UCSD-AML1 (cell line): ENCODE data around the gene FGF4.

Experiments
- DNase-seq: peaks from one replicate; lab custom pipeline; 2025; ENCODE audit not compliant: unreplicated experiment; lab: John Stamatoyannopoulos, UW

FGF4 gene, protein sequence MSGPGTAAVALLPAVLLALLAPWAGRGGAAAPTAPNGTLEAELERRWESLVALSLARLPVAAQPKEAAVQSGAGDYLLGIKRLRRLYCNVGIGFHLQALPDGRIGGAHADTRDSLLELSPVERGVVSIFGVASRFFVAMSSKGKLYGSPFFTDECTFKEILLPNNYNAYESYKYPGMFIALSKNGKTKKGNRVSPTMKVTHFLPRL

DNA sequence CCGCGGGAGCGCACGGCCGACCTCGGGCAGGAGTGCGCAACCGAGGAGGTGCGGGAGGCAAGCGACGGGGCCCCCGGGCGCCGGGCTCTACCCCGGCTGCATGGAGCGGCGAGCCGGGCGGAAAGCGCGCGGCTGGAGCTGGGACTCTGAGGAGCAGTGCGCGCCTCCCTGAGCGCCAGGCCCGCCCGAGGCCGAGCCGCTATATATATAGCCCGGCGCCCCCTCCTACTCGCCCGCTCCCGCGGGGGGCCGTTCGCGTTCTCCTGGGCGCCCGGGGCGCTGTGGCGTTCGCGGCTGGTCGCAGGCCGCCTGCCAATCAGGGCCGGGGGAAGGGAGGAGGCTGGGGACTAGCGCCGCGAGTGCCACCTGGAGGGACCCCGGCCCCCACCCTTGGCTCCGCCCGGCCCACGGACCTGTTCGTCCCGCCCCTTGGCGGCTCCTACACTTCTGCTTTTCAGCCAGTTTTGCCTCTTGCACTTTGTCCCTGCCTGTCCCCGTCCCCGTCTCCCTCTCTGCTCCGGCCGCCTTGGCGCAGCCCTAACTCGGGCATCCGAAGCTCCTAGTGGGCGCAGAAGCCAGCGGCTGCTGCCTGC is at the start of gene FGF4:
TSS of gene FGF4 (minus strand) at position 179 of the 593 bp plus-strand sequence. CDS start 257 bp downstream, outside the sequence.
- DNase-seq: no peak

DNA sequence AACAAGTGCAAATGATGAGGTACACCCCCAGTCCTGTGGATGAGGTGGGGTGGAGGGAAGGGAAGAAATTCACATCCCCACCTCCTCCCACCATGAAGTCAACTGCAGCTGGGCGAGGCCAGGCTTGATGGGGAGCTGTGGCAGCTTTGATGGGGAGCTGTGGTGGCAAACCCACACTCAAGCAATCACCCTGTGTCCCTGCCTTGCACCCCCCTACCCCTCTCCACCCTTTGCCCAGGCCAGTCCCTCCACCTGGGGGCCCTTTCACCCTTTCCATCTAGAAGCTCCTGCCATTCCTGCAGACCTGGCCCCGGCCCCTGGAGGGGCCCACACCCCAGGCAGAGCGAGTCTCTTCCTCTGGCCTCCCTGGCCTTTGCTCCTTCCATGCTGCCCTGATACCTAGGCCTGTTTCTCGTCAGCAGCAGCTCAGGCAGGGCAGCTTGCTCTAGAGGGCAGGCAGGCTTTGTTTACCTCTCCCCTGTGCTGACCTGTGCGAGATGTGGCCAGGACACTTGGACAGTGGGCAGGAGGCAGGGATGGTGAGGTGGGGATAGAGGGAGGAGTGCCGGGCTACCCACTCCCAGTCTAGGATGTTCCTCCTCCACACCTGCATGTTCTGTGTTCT is 48.6 kb upstream of the FGF4 start:
- DNase-seq: no peak

DNA sequence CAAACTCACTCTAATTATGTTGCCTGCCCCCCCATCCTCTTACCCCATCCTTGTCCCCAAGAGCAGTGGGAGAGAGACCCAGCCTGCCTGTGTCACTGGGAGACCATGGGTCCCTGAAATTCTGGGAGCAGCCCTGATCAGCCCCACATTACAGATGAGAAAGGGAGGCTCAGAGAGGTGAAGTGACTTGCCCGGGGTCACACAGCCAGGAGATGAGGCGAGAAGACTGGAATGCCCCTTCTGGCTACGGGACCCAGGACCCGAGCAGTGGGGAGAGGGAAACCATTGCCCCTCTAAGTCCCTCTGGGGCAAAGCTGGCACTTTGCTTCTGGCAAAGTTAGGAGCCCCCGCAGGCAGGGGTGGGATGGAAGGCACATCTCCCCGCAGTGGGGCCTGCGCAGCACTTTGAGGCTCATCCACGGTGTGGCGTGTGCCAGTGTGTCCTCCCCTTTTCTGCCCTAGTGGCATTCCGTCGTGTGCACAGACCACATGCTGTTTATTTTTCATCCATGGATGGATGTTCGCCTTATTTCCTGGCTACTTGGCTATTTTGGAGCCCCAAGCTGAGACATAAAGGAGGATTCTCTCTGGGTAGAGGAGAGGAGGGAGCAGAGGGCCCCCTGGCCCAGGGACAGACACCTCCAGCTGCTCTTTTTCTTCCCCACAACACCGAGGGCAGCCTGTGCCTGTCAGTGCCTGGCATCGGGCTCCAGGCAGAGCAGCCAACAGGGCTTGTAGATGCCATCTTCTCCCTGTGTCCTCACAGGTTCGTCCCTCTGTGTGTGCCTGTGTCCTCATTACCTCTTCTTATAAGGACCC is 47.7 kb upstream of the FGF4 start:
- no peak for DNase-seq

DNA sequence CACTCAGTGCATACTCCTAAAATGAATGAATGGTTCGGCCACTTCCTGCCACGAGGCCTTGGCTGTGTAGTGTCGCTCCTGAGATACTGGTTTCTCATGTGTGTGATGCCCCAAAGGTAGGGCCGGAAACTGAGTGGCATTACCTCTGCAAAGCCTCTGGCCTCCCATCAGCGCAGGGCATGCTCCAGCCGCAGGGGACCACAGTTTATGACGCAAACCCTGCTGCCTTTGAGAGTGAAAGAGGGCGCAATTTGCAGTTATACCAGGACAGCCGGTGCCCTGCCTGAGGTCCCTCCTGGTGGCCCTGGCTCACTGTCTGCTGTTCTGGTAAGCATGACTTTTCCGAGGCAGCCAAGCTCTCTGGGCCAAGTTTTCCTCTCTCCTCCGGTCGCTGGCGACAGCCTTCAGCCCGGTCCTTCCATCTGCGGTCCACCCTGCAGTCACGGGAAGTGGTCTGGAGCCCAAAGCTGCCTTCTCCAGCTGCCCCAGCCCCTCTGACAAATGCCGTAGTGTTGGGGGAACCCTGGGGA is 46.4 kb upstream of the FGF4 start:
- DNase-seq: no peak

DNA sequence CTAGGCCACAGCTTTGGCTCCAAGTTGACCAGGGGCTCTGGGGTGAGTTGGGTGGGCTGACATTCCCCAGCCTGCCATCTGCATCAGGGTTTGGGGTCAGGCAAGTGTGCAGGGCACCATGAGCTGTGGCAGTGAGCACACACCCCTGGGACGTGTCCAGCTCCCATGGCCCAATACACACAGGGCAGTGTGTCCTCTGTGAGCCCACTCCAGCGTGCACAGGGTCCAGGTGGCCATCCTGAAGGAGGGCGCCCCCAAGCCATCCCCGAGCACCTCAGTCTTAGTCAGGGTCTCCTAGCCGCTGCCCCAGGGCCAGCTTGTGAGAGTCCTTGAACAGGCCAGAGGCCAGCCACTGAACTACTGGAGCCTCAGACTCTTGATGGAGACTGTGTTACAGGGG is 45.3 kb upstream of the FGF4 start:
- DNase-seq: no peak

DNA sequence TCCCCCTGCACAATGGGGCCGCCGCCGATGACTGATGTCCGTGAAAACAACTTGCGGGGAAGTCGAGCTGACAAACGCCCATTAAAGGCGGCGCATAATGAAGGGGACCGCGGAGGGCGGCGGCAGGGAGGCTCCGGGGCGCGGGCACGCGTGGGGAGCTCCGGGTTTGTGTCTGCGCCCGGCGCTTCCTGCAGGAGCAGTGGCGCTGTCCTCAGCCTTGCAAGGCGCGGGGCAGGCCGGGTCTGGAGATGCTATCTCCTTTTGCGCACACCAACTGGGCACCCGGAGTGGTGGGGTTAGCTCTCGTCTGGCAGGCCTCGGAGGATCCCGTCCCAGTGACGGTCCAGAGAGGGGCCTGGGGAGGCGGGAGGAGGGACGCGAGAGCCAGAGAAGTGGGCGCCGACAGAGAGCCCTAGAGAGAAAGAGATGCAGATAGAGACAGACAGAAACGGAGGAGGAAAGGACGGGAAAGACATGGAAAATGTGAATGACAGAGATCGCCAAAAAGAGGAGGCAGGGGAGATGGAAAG is 44.5 kb upstream of the FGF4 start:
- DNase-seq: no peak

DNA sequence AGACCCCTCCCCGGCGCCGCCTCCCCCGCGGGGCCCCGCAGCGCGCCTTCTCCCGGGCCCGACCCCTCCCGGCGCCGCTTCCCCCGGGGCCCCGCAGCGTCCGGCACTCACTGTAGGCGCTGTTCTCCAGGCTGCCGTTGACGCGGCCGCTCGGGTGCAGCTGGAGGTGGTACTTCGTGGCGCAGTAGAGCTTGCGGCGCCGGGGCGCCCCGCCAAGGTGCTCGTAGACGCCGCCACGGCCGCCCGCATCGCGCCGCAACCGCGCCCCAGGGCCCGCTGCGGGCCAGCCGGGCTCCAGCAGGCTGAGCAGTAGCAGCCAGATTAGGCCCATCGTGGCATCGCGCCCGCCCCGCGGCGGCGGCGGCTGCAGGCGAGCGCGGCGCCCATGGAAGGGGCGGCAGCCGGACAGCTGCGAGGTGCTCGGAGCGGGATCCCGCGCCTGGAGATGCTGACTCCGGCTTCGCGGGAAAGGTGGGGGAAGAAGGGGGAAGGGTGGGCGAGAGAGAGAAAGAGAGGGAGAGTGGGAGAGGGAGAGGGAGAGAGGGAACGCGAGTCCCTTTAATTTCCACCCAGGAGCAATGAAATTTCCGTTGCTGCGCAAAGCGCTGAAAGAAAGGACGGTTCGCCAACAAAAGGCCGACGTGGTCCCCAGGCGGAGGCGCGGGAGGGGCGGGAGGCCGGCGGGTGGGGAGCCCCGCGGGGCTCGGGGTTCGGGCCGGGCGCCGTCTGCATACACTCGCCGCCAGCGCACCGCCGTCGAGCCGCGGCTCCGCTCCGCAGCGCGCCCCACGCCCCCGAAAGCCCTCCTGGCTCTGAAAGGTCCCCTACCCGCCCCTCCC is 43.7 kb upstream of the FGF4 start, which contains the start of gene FGF3:
TSS of gene FGF3 (minus strand) at position 814 of the 839 bp plus-strand sequence. CDS start at position 331, 483 bp downstream.
- no peak for DNase-seq

DNA sequence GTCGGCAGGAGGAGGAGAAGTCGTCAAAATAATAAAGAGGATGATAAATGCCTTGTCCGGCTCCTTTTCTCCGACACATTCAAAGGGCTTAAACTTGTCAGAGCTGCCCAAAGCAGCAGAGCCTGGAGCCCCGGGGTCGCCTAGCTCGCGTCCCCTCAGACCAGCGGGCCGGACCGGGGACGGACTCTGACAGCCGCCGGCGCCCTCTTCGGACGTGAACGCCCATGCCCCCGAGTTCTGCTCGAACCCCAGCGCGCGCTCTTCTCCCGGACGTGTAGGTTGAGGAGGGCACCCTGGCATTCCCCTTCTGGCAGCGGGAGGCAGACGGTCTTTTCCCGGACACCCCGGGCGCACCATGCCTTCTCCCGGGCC is 43.1 kb upstream of the FGF4 start:
- no peak for DNase-seq

DNA sequence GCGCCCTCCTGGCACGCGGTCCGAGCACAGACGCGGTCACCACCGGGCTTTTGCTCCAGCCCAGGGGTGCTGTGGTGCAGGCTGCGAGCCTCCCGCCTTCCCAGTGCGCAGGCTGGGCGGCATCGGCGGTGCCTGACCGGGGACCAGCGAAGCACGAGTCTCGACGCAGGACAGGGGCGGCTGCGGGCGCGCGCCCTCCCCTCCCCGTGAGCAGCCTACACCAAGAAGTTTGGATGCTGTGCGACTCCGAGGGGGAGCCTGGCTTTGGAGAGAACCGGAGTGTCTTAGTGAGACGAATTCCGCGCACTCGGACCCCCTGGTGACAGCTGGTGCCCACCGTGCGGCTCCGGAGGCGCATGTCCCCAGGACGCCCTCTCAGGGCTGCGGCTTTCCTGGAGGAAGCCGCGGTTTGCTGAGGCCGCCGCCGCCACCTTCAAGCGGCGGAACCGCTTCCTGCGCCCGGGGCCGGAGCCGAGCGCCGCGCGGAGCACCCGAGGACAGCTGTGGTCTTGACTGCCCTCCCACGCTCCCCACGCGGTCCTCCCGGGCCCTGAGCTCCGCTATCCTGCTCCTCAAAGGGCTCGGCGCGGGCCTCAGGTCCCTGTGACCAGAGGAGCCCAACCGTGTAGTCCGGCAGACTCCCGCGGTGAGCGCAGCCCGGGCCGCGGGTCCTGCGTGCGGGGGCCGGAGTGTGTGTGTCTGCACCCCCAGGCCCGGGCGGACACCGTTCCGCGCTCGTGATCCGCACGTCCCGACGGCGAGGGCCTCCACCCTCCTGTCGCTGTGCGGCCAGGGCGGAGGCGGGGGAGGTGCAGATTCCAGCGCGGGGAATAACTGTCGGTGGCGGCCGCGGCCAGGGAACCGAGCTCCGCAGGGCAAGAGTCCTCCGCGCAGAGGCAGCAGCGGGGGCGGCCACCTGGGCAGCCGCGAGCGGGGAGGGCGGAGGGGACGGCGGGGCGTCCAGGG is 42.4 kb upstream of the FGF4 start:
- peak; percentile 44 for DNase-seq

DNA sequence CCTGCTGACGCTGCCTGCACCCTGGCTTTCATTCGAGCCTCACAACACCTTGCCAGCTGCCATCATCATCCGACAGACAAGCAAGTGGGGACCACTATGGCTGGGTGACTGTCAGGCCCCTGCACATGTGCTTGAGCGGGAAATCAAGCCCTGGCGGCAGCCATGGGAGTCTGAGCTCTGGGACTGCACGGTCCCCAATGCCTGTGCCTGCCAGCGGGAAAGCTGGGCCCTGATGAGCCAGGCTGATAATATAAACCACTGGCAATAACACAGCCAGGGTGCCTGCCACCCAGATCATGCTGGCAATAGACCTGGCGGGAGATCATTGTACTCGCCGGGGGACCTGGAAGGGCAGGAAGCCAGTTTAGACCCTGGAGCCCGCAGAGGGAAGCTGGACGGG is 41.5 kb upstream of the FGF4 start:
- no peak for DNase-seq

DNA sequence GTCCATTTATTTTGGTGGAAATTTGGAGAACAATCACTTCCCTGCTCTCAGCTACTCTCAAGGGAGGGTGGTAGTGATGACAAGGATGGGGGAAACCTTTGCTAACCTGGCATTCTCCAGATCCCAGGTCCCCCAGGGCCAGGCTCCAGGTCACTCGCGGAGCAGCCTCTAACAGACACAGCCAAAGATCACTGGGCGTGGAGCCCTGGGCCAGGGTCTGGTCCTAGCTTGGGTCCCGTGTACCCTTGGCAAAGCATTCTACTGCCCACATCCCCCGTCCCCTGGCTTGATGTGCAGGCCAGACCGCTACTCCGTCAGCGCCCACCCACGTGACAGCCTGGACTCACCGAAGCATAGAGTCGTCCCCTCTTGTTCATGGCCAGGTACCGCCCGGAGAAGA is 40.8 kb upstream of the FGF4 start:
- DNase-seq: no peak

DNA sequence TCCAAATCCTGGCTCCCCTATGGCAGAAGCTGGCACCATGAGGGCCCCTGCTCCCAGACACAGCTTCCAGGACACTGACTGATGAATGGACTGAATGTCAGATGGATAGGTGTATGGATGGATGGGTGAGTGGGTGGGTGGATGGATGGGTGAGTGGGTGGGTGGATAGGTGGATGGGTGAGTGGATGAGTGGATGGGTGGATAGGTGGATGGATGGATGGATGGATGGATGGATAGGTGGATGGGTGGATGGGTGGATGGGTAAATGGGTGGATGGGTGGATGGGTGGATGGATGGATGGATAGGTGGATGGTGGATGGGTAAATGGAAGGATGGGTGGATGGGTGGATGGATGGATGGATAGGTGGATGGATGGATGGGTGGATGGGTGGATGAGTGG is 39.8 kb upstream of the FGF4 start:
- no peak for DNase-seq

DNA sequence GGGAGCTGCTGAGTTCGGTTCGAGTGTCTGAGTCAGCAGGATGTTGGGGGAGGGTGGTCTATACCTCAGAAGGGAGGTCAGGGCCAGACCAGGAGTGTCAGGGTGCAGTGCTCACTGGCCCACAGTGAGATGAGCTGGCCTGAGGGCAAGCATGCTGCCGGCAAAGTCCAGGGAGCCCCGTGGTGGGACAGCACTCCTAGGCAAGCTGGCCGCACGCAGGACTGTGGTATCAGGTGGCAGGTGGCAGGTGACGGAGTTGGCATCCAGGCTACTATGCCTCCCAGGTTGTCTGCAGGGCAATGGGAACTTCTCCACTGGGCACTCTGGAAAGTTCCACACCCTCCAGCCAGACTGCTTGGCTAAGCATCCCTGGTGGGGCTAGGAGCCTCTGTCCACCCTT is 39.3 kb upstream of the FGF4 start:
- no peak for DNase-seq

DNA sequence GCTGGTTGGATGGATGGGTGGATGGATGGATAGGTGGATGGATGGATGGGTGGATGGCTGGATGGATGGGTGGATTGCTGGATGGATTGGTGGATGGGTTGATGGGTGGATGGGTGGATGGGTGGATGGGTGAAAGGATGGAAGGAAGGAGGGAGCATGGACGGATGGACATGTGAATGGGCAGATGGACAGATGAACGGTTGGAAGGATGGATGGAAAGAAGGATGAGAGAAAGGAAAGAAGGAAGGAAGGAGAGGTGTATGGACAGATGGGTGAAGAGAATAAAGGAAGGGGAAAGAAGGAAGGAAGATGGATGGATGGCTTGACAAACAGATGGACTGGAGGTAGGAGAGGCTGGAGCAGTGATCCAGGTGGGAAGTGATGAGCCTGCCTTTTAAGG is 38.7 kb upstream of the FGF4 start:
- DNase-seq: no peak

DNA sequence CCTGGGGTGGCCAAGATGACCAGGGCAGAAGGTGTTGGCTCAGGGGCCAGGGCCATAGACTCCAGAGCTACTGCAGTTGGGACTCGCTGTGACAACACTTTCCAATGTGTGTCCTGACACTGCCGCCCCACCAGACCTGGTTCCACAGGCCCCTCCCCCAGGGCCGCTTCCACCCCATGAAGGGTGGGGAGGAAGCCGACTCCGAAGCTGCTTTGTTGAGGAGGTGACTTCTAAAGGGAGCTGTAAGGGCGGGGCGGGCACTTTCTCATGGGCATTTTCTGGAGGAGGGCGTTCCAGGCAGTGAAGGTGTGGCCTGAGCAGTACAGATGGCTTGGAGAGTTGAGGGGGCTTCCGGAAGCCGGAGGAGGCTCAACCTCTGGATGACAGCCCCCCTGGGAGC is 37.8 kb upstream of the FGF4 start:
- DNase-seq: no peak

DNA sequence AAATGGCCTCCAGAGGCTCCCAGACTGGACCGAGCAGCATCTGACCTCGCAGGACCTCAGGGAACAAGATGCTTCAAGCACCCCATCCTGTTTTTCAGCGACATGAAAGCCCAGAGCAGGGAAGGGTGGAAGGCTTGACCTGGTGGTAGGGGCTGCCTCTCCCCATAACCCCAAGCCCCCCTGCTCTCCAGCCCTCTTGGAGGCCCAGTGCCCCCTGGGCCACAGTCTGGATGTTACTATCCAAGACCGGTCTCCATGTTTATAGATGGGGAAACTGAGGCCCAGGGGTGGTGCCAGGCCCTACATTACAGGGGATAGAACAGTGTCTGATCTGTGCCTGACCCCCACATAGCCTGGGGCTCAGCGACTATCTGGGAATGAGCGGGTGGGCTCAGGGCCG is 37.1 kb upstream of the FGF4 start:
- DNase-seq: no peak

DNA sequence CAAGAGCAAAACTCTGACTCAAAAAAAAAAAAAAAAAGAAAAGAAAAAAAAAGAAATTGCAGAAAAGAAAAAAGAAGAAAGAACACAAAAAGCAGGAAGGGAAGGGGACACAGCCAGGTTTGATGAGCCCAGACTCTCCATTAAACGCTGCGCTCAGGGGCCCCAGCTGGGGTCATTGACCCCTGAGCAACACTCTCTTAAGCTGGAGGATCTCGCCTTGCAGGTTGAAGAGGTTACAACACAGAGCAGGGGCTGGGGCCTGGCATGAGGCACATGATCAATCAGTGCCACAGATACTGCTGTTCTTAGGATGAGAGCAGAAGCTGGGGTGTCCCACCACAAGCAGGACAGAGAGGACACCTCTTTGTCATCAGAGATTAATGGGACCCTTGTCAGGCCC is 36.3 kb upstream of the FGF4 start:
- DNase-seq: no peak

DNA sequence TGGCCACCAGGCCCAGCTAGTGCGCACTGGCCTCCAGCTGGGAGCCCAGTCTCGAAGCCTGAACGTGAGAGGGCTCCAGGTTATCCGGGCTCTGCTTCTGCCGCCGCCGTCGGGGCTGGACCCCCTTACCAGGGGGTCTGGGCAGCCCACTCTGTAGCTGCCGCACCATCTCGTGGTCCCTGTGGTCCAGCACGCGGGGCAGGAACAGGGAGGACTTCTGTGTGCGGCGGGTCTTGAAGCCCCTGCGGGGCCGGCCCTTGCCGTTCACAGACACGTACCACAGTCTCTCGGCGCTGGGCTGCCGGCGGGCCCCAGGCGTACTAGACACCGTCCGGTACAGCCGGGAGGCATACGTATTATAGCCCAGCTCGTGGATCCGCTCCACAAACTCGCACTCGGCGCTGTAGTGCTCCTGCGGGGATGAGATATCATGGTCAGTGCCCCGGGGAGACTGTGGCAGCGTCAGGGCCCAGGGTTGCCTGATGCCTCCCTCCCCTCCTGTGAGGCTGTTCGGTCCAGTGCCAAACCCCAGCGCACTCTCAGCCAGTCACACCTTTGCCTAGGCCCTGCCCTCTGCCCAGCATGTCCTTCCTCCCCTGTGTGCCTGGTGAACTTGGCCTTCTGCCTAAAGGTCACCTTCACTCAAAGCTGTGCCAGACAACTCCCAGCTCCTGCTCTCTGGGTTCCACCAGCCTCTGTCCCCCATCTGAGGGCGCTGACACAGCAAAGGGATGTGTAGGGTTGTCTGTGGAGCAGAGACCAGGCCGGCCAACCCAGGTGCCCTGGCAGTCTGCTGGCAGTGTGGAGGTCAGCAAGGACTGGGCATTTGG is 35.4 kb upstream of the FGF4 start:
- DNase-seq: no peak
